Body of pancreas (tissue), 4 donors: Measurements from ENCODE around the gene ZNF160. TPM values are rescaled to one million over a fixed set of nuclear protein-coding genes. Genes with fewer than 3 reads are reported as not detected.
"Not testable (repeated sequence)": the region's sequence is repeated elsewhere in the genome, so short reads cannot be mapped to it uniquely, and the experiment has no call there.

Source experiments
- ATAC-seq: fragments of 150-250 bp; one replicate; pipeline ENCODE4 v1.9.1; 2016
- DNase-seq, 4 donors: peaks; one replicate each; pipeline ENCODE4 v3.0.0-alpha.2; 2019
- H3K27ac ChIP-seq, 4 donors: fragments of 200-600 bp; sonication (generic); 1 replicate in 3 of 4; 2 replicates in 1 of 4; pipeline versions ENCODE4 v1.5.1 to v1.6.1; 2016 to 2019; ENCODE audit warnings: mild to moderate bottlenecking in 1 of 4, mixed read lengths in 1 of 4, moderate library complexity in 1 of 4
- H3K27me3 ChIP-seq, 2 donors: fragments of 200-600 bp; sonication (generic); one replicate each; pipeline ENCODE4 v1.6.0; 2016; ENCODE audit warnings: mild to moderate bottlenecking in 1 of 2
- H3K36me3 ChIP-seq, 2 donors: fragments of 200-600 bp; sonication (generic); replicated peaks in 1 of 2; 2 replicates each; pipeline ENCODE4 v1.5.1; 2016; ENCODE audit warnings: low read depth in 2 of 2; ENCODE audit not compliant: insufficient read depth in 1 of 2
- H3K4me1 ChIP-seq: fragments of 200-600 bp; sonication (generic); one replicate; pipeline ENCODE4 v1.6.0; 2016
- H3K4me3 ChIP-seq, 2 donors: fragments of 200-600 bp; sonication (generic); 1 replicate in 1 of 2; 2 replicates in 1 of 2; pipeline ENCODE4 v1.5.1; 2016 to 2019
- H3K9me3 ChIP-seq, 3 donors: fragments of 200-600 bp; sonication (generic); 1 replicate in 2 of 3; 2 replicates in 1 of 3; pipeline ENCODE4 v1.5.1; 2016
- CTCF ChIP-seq, 7 experiments: fragments of 450-650 bp in 4 of 7; fragments of 200-600 bp in 3 of 7; sonication (generic) in 3 of 7; IDR thresholded peaks; one replicate each; pipeline ENCODE4 v1.5.1; 2016 to 2019; ENCODE audit warnings: antibody characterized with exemption in 7 of 7
- POLR2A ChIP-seq, 3 donors: fragments of 450-650 bp; IDR thresholded peaks; one replicate each; pipeline ENCODE4 v1.6.1; 2016; ENCODE audit warnings: antibody characterized with exemption in 3 of 3, mild to moderate bottlenecking in 2 of 3
- WGBS, 2 donors: methylation state at CpG; one replicate each; pipeline ENCODE4 v1.1.5; 2017; 5-methylcytosine and 5-hydroxymethylcytosine counted together
- intact Hi-C: fragments of 100-400 bp; cut with DNase I; formaldehyde crosslinking; loops from one replicate; pipeline ENCODE4 v1.15.1; 2023
- total RNA-seq, 2 donors: library from RNA; depleted of rRNA; stranded (reverse); fragments of >200 nt; gene quantifications; one replicate each; pipeline ENCODE4 v1.1.0, GENCODE V29; 2016

ZNF160 gene
- total RNA-seq, 2 donors from 2014 or later = 16.6 to 32.3 TPM

GRCh38 chr19:53101518-53101917, 1.7 kb downstream of the ZNF160 start:
- Histone ChIP-seq H3K4me3 (no peak overlapping the region), H3K27me3 (no peaks in the 10 kb centered on the region), H3K27ac (no peak overlapping the region), H3K9me3 (no peaks in the 10 kb centered on the region), H3K4me1 (peaks cover 21% of the 10 kb centered on the region), H3K36me3 (no peaks in the 10 kb centered on the region)
- ATAC-seq (no peak), DNase-seq (no peak)
- TF ChIP-seq POLR2A (IDR thresholded peaks at IDR 0.05) (no peak), CTCF (IDR thresholded peaks at IDR 0.05) (no peak)
- 23 to 37% methylated on average over 1 of the region's 1 CpG for WGBS, 2 donors
- intact Hi-C loops = no loop called here

GRCh38 chr19:53098570-53098969, 4.7 kb downstream of the ZNF160 start:
- 96 to 98% methylated on average over 14 of the region's 14 CpGs for WGBS, 2 donors
- H3K27ac ChIP-seq, H3K4me3 ChIP-seq, intact Hi-C loops, ATAC-seq, H3K36me3 ChIP-seq, H3K9me3 ChIP-seq, H3K27me3 ChIP-seq, DNase-seq: not testable (repeated sequence)
- H3K4me1 ChIP-seq = peaks cover 13% of the 10 kb centered on the region

GRCh38 chr19:53096982-53097690, 6.1 kb downstream of the ZNF160 start:
- WGBS, 2 donors = 49 to 70% methylated on average over 5 of the region's 10 CpGs
- H3K9me3 ChIP-seq, H3K36me3 ChIP-seq, H3K27me3 ChIP-seq, H3K4me1 ChIP-seq, DNase-seq, intact Hi-C loops, H3K27ac ChIP-seq, H3K4me3 ChIP-seq, ATAC-seq: not testable (repeated sequence)

GRCh38 chr19:53096579-53096978, 6.6 kb downstream of the ZNF160 start:
- WGBS, 2 donors = 64 to 67% methylated on average over 4 to 5 of the region's 6 CpGs
- H3K27ac ChIP-seq, intact Hi-C loops, DNase-seq, H3K27me3 ChIP-seq, H3K4me3 ChIP-seq, H3K9me3 ChIP-seq, ATAC-seq, H3K36me3 ChIP-seq, H3K4me1 ChIP-seq: not testable (repeated sequence)

- no peak for TF ChIP-seq POLR2A (IDR thresholded peaks at IDR 0.05)
- TF ChIP-seq CTCF (IDR thresholded peaks at IDR 0.05) = no peak
- intact Hi-C loops = no loop called here
- Histone ChIP-seq H3K27ac (no peak overlapping the region), H3K4me1 (no peaks in the 10 kb centered on the region), H3K9me3 (no peaks in the 10 kb centered on the region), H3K4me3 (no peak overlapping the region), H3K36me3 (peaks cover 5 to 11% of the 10 kb centered on the region in 2 donors), H3K27me3 (no peaks in the 10 kb centered on the region)
- DNase-seq (no peak), ATAC-seq (no peak)
- WGBS, 2 donors = 83 to 85% methylated on average over 28 of the region's 29 CpGs
Observed at GRCh38 chr19:53094754-53095575, 8.3 kb downstream of the ZNF160 start.

GRCh38 chr19:53092723-53093122, 10.5 kb downstream of the ZNF160 start:
- Histone ChIP-seq H3K4me1 (no peaks in the 10 kb centered on the region), H3K36me3 (peaks cover 5 to 11% of the 10 kb centered on the region in 2 donors), H3K27me3 (no peaks in the 10 kb centered on the region), H3K4me3 (no peak overlapping the region), H3K27ac (no peak overlapping the region), H3K9me3 (no peaks in the 10 kb centered on the region)
- 23 to 38% methylated on average over 1 of the region's 1 CpG for WGBS, 2 donors
- intact Hi-C loops = no loop called here
- ATAC-seq (no peak), DNase-seq (no peak)
- TF ChIP-seq POLR2A (IDR thresholded peaks at IDR 0.05) = no peak
- TF ChIP-seq CTCF (IDR thresholded peaks at IDR 0.05) = no peak
